Measurements from ENCODE around the gene MAGI1.

- TF ChIP-seq CTCF (IDR thresholded peaks at IDR 0.05; ENCODE audit: insufficient read depth, low read length, poor library complexity, severe bottlenecking): no peak
- no peak for TF ChIP-seq EZH2phosphoT487 (conservative IDR thresholded peaks at IDR 0.05; ENCODE audit: low read length)
Observed at GRCh38 chr3:65619888-65620287, 418.8 kb downstream of the MAGI1 start.
